Iris pigment epithelial cell (primary cell): ENCODE measurements around the gene FOXN3.
"Not testable (repeated sequence)": the region's sequence is repeated elsewhere in the genome, so short reads cannot be mapped to it uniquely, and the experiment has no call there.

ENCODE experiments used
- DNase-seq: peaks from one replicate; pipeline ENCODE4 v3.0.0-alpha.2; 2011; ENCODE audit warnings: low read depth

Gene FOXN3

GRCh38 chr14:89164168-89165073, 252.6 kb downstream of the FOXN3 start:
- DNase-seq = no peak

GRCh38 chr14:89163031-89163636, 253.9 kb downstream of the FOXN3 start:
- no peak for DNase-seq

GRCh38 chr14:89162586-89162985, 254.4 kb downstream of the FOXN3 start:
- DNase-seq = no peak

GRCh38 chr14:89160437-89160836, 256.6 kb downstream of the FOXN3 start:
- no peak for DNase-seq

GRCh38 chr14:89158701-89159100, 258.3 kb downstream of the FOXN3 start:
- no peak for DNase-seq

- not testable (repeated sequence) for DNase-seq
These were observed 258.9 kb downstream of the FOXN3 start for GRCh38 chr14:89158104-89158503.

GRCh38 chr14:89155491-89155890, 261.5 kb downstream of the FOXN3 start:
- no peak for DNase-seq

GRCh38 chr14:89151693-89152092, 265.3 kb downstream of the FOXN3 start:
- DNase-seq = not testable (repeated sequence)

GRCh38 chr14:89146274-89146673, 270.8 kb downstream of the FOXN3 start:
- DNase-seq = no peak

GRCh38 chr14:89144642-89145041, 272.4 kb downstream of the FOXN3 start:
- DNase-seq = no peak

- DNase-seq = no peak
These were observed 273.0 kb downstream of the FOXN3 start for GRCh38 chr14:89144066-89144465.

- no peak for DNase-seq
These were observed 273.4 kb downstream of the FOXN3 start for GRCh38 chr14:89143595-89143994.

GRCh38 chr14:89142366-89142765, 274.7 kb downstream of the FOXN3 start:
- no peak for DNase-seq

GRCh38 chr14:89141862-89142261, 275.2 kb downstream of the FOXN3 start:
- no peak for DNase-seq

- DNase-seq = no peak
These were observed 276.7 kb downstream of the FOXN3 start for GRCh38 chr14:89140326-89140725.

GRCh38 chr14:89139404-89140247, 277.4 kb downstream of the FOXN3 start:
- DNase-seq = no peak

GRCh38 chr14:89138846-89139245, 278.2 kb downstream of the FOXN3 start:
- no peak for DNase-seq

GRCh38 chr14:89137526-89138163, 279.4 kb downstream of the FOXN3 start:
- peak; percentile 88 for DNase-seq

GRCh38 chr14:89136587-89136986, 280.4 kb downstream of the FOXN3 start:
- no peak for DNase-seq

- DNase-seq = no peak
These were observed 282.4 kb downstream of the FOXN3 start for GRCh38 chr14:89134640-89135039.

GRCh38 chr14:89131004-89131750, 285.9 kb downstream of the FOXN3 start:
- DNase-seq = no peak
